ENCODE data around the gene TTC27.

DNA sequence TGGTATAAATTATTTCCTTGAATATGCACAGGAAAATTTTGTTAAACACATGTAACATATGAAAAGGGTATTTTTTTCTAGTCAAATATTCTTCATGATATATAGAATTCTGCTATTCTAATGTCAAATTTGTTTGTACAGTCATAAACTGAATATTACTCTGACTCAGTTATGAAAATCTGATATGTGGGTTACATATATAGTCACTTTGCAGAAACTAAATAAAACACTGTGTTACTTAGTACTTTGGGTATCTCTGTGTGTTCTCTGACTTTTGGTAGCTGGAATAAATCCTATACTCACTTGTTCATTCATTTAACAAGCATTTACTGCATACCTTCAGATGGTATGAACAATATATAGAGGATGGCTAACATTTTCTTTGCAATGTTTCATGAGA, 159.4 kb downstream of the TTC27 start:
- TF ChIP-seq, protein P1, sequence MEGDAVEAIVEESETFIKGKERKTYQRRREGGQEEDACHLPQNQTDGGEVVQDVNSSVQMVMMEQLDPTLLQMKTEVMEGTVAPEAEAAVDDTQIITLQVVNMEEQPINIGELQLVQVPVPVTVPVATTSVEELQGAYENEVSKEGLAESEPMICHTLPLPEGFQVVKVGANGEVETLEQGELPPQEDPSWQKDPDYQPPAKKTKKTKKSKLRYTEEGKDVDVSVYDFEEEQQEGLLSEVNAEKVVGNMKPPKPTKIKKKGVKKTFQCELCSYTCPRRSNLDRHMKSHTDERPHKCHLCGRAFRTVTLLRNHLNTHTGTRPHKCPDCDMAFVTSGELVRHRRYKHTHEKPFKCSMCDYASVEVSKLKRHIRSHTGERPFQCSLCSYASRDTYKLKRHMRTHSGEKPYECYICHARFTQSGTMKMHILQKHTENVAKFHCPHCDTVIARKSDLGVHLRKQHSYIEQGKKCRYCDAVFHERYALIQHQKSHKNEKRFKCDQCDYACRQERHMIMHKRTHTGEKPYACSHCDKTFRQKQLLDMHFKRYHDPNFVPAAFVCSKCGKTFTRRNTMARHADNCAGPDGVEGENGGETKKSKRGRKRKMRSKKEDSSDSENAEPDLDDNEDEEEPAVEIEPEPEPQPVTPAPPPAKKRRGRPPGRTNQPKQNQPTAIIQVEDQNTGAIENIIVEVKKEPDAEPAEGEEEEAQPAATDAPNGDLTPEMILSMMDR (IDR thresholded peaks at IDR 0.05; ENCODE audit: poor library complexity, severe bottlenecking) = no peak
- no peak for TF ChIP-seq SMC3 (conservative IDR thresholded peaks at IDR 0.05; ENCODE audit: poor library complexity)
- TF ChIP-seq EZH2 (IDR thresholded peaks at IDR 0.05; ENCODE audit: borderline replicate concordance, insufficient read depth, low read length, poor library complexity, severe bottlenecking) = no peak
- TF ChIP-seq, protein P2, sequence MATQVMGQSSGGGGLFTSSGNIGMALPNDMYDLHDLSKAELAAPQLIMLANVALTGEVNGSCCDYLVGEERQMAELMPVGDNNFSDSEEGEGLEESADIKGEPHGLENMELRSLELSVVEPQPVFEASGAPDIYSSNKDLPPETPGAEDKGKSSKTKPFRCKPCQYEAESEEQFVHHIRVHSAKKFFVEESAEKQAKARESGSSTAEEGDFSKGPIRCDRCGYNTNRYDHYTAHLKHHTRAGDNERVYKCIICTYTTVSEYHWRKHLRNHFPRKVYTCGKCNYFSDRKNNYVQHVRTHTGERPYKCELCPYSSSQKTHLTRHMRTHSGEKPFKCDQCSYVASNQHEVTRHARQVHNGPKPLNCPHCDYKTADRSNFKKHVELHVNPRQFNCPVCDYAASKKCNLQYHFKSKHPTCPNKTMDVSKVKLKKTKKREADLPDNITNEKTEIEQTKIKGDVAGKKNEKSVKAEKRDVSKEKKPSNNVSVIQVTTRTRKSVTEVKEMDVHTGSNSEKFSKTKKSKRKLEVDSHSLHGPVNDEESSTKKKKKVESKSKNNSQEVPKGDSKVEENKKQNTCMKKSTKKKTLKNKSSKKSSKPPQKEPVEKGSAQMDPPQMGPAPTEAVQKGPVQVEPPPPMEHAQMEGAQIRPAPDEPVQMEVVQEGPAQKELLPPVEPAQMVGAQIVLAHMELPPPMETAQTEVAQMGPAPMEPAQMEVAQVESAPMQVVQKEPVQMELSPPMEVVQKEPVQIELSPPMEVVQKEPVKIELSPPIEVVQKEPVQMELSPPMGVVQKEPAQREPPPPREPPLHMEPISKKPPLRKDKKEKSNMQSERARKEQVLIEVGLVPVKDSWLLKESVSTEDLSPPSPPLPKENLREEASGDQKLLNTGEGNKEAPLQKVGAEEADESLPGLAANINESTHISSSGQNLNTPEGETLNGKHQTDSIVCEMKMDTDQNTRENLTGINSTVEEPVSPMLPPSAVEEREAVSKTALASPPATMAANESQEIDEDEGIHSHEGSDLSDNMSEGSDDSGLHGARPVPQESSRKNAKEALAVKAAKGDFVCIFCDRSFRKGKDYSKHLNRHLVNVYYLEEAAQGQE (IDR thresholded peaks at IDR 0.05; ENCODE audit: borderline replicate concordance) = no peak
- no peak for TF ChIP-seq RAD21 (conservative IDR thresholded peaks at IDR 0.05)
- no peak for TF ChIP-seq EP300 (conservative IDR thresholded peaks at IDR 0.05; ENCODE audit: poor library complexity, severe bottlenecking)
- no peak for TF ChIP-seq POLR2AphosphoS5 (IDR thresholded peaks at IDR 0.05)
- no peak for TF ChIP-seq MXI1 (conservative IDR thresholded peaks at IDR 0.05; ENCODE audit: poor library complexity, severe bottlenecking)
- TF ChIP-seq TAF1 (IDR thresholded peaks at IDR 0.05; ENCODE audit: low read depth) = no peak

All from neural cell (in vitro differentiated cells).